Hepatocyte (in vitro differentiated cells): ENCODE measurements around the gene MCF2L. TPM values are rescaled to one million over a fixed set of nuclear protein-coding genes. Genes with fewer than 3 reads are reported as not detected.

Source experiments
- DNase-seq: peaks from one replicate; pipeline ENCODE4 v3.0.0-alpha.2; 2016; ENCODE audit warnings: low spot score
- H2AFZ ChIP-seq: fragments of 200-600 bp; sonication (generic); 2 replicates; pipeline ENCODE4 v1.6.0; 2016; ENCODE audit warnings: antibody characterized with exemption, mild to moderate bottlenecking
- H3K27ac ChIP-seq: fragments of 200-600 bp; sonication (generic); 2 replicates; pipeline ENCODE4 v1.5.1; 2016; ENCODE audit warnings: mild to moderate bottlenecking
- H3K27me3 ChIP-seq: fragments of 200-600 bp; sonication (generic); 2 replicates; pipeline ENCODE4 v1.6.1; 2016
- H3K36me3 ChIP-seq: fragments of 200-600 bp; sonication (generic); replicated peaks from 2 replicates; pipeline ENCODE4 v1.5.1; 2016; ENCODE audit warnings: low read depth; ENCODE audit not compliant: insufficient read depth
- H3K4me1 ChIP-seq: fragments of 200-600 bp; sonication (generic); 2 replicates; pipeline ENCODE4 v1.5.1; 2016; ENCODE audit warnings: mild to moderate bottlenecking, moderate library complexity; ENCODE audit not compliant: insufficient read depth
- H3K4me2 ChIP-seq: fragments of 200-600 bp; sonication (generic); 2 replicates; pipeline ENCODE4 v1.6.0; 2016
- H3K4me3 ChIP-seq: fragments of 200-600 bp; sonication (generic); 2 replicates; pipeline ENCODE4 v1.5.1; 2016; ENCODE audit warnings: mild to moderate bottlenecking
- H3K79me2 ChIP-seq: fragments of 200-600 bp; sonication (generic); 2 replicates; pipeline ENCODE4 v1.6.0; 2017; ENCODE audit warnings: mild to moderate bottlenecking
- H3K9me2 ChIP-seq: fragments of 200-600 bp; sonication (generic); replicated peaks from 2 replicates; pipeline ENCODE4 v1.6.0; 2017; ENCODE audit warnings: mild to moderate bottlenecking; ENCODE audit not compliant: insufficient read depth
- H3K9me3 ChIP-seq: fragments of 200-600 bp; sonication (generic); 2 replicates; pipeline ENCODE4 v1.5.1; 2016; ENCODE audit warnings: low read depth, mild to moderate bottlenecking
- H4K20me1 ChIP-seq: fragments of 200-600 bp; sonication (generic); 2 replicates; pipeline ENCODE4 v1.6.0; 2016; ENCODE audit warnings: mild to moderate bottlenecking; ENCODE audit not compliant: insufficient read depth, poor library complexity, severe bottlenecking
- EZH2 ChIP-seq: fragments of 200-600 bp; sonication (generic); IDR thresholded peaks from 2 replicates; pipeline ENCODE4 v1.6.1; 2016; ENCODE audit warnings: antibody characterized with exemption, mild to moderate bottlenecking, borderline replicate concordance
- EZH2phosphoT487 ChIP-seq: fragments of 200-600 bp; sonication (generic); IDR thresholded peaks from one replicate; pipeline ENCODE4 v1.6.1; 2018; ENCODE audit warnings: antibody characterized with exemption, mild to moderate bottlenecking, low read depth, moderate library complexity; ENCODE audit not compliant: unreplicated experiment, severe bottlenecking
- WGBS: methylation state at CpG from one replicate; pipeline ENCODE4 v1.1.6; 2016; ENCODE audit warnings: low lambda C conversion rate; ENCODE audit errors: missing lambda C conversion rate; 5-methylcytosine and 5-hydroxymethylcytosine counted together
- polyA plus RNA-seq: library from polyadenylated mRNA; unstranded; fragments of >200 nt; fragmentation: Nextera tagmentation; extraction: Ambion mirVana; gene quantifications from 2 replicates; pipeline ENCODE4 v1.2.1, GENCODE V29; 2016
- total RNA-seq: library from RNA; depleted of rRNA; stranded (reverse); fragments of >200 nt; gene quantifications from 2 replicates; pipeline ENCODE4 v1.2.3, GENCODE V29; 2014
- TF ChIP-seq, protein P1 (sequence below): fragments of 200-600 bp; sonication (generic); IDR thresholded peaks from 2 replicates; pipeline ENCODE4 v1.5.1; 2016; ENCODE audit warnings: antibody characterized with exemption, mild to moderate bottlenecking; ENCODE audit not compliant: poor library complexity

The MCF2L gene
- total and polyA plus RNA-seq, 2 experiments from 2014 or later: 11.1 to 22.4 TPM

DNA sequence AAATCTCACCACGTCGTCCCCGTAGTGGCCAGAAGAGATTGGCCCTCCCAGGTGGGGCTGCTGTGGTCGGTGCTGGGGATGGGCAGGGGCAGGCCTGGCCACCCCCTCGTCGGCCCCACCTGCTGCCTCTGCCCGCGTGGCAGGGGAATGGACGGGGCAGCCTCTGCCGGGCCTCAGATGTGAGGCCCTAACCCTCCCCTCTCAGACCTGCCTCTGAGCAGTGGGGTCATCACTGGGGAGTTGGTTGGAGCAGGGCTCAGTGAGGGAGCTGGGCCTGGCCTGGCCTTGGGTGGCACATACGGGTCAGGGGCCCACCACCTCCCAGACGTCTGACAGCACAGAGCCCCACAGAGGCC lies 41.5 kb downstream of the MCF2L start:
- WGBS: 94% methylated on average over 12 of the region's 12 CpGs
- no peak for DNase-seq
- H3K79me2 ChIP-seq: peaks cover 3% of the 10 kb centered on the region

GRCh38 chr13:113013303-113013702 lies 44.3 kb downstream of the MCF2L start:
- WGBS: 48% methylated on average over 9 of the region's 9 CpGs
- Histone ChIP-seq H3K4me2 (peak overlapping the region; percentile 9), H3K79me2 (peaks cover 3% of the 10 kb centered on the region), H3K9me2 (no peaks in the 10 kb centered on the region), H3K4me1 (peaks cover 6% of the 10 kb centered on the region), H2AFZ (no peak overlapping the region), H3K9me3 (no peaks in the 10 kb centered on the region), H3K36me3 (no peaks in the 10 kb centered on the region), H3K4me3 (no peak overlapping the region), H4K20me1 (no peaks in the 10 kb centered on the region), H3K27ac (peak overlapping the region; percentile 71), H3K27me3 (no peaks in the 10 kb centered on the region)
- TF ChIP-seq EZH2phosphoT487 (no peak), EZH2 (no peak)
- TF ChIP-seq, protein P1, sequence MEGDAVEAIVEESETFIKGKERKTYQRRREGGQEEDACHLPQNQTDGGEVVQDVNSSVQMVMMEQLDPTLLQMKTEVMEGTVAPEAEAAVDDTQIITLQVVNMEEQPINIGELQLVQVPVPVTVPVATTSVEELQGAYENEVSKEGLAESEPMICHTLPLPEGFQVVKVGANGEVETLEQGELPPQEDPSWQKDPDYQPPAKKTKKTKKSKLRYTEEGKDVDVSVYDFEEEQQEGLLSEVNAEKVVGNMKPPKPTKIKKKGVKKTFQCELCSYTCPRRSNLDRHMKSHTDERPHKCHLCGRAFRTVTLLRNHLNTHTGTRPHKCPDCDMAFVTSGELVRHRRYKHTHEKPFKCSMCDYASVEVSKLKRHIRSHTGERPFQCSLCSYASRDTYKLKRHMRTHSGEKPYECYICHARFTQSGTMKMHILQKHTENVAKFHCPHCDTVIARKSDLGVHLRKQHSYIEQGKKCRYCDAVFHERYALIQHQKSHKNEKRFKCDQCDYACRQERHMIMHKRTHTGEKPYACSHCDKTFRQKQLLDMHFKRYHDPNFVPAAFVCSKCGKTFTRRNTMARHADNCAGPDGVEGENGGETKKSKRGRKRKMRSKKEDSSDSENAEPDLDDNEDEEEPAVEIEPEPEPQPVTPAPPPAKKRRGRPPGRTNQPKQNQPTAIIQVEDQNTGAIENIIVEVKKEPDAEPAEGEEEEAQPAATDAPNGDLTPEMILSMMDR: no peak
- DNase-seq: peak; percentile 52

More for the DNA sequence above, 41.5 kb downstream of the MCF2L start:
- peaks cover 6% of the 10 kb centered on the region for H3K4me1 ChIP-seq
- no peak overlapping the region for H2AFZ ChIP-seq
- H3K27me3 ChIP-seq: no peaks in the 10 kb centered on the region
- no peaks in the 10 kb centered on the region for H4K20me1 ChIP-seq
- H3K36me3 ChIP-seq: no peaks in the 10 kb centered on the region
- H3K4me2 ChIP-seq: no peak overlapping the region
- H3K9me3 ChIP-seq: no peaks in the 10 kb centered on the region
- H3K4me3 ChIP-seq: no peak overlapping the region
- H3K9me2 ChIP-seq: no peaks in the 10 kb centered on the region
- H3K27ac ChIP-seq: no peak overlapping the region
- no peak for TF ChIP-seq EZH2
- TF ChIP-seq, protein P1: no peak
- no peak for TF ChIP-seq EZH2phosphoT487

- Histone ChIP-seq H3K4me2 (peak overlapping the region; percentile 9), H3K27me3 (no peaks in the 10 kb centered on the region), H3K27ac (peak overlapping the region; percentile 37), H3K9me3 (no peaks in the 10 kb centered on the region), H3K79me2 (peaks cover 3% of the 10 kb centered on the region), H3K4me1 (peaks cover 6% of the 10 kb centered on the region), H3K4me3 (no peak overlapping the region), H3K36me3 (no peaks in the 10 kb centered on the region), H2AFZ (no peak overlapping the region), H3K9me2 (no peaks in the 10 kb centered on the region), H4K20me1 (no peaks in the 10 kb centered on the region)
- TF ChIP-seq, protein P1: no peak
- no peak for TF ChIP-seq EZH2phosphoT487
- 90% methylated on average over 25 of the region's 25 CpGs for WGBS
- DNase-seq: no peak
Measured at GRCh38 chr13:113013878-113014751, 45.1 kb downstream of the MCF2L start.
